Ureter (tissue), 1 donor: ENCODE data around the gene ADGRF1. TPM values are rescaled to one million over a fixed set of nuclear protein-coding genes. Genes with fewer than 3 reads are reported as not detected.
"Not testable (repeated sequence)": the region's sequence is repeated elsewhere in the genome, so short reads cannot be mapped to it uniquely, and the experiment has no call there.

Experiments
- DNase-seq: peaks from one replicate; pipeline ENCODE4 v3.0.0-alpha.2; 2020; ENCODE audit warnings: low spot score
- total RNA-seq: library from RNA; stranded (reverse); gene quantifications from one replicate; pipeline ENCODE4 v1.2.4, GENCODE V29; 2023
- donor health status: DM: yes; HTN: yes; CAD: no.

ADGRF1 gene
- total RNA-seq, 1 donor from 2014 or later, result 70.0 TPM

DNA sequence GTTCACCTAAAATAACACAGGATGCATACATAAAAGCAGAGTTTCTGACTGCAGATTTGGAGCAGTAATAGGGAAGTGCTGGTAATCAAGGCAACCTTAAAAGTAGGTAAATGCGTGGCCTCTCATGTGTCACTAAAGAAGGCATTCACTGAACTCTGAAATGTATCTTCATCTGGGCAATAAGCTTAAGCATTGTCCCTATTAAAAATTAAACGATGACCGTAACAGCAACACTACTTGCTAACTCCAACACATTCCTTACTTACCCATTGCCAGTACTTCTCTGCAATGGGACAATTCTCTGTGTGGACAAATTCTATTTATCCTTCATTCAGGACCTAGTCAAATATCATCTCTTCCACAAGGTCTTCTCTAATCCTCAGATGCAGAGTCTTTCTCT lies 19.9 kb downstream of the ADGRF1 start:
- DNase-seq, result no peak

DNA sequence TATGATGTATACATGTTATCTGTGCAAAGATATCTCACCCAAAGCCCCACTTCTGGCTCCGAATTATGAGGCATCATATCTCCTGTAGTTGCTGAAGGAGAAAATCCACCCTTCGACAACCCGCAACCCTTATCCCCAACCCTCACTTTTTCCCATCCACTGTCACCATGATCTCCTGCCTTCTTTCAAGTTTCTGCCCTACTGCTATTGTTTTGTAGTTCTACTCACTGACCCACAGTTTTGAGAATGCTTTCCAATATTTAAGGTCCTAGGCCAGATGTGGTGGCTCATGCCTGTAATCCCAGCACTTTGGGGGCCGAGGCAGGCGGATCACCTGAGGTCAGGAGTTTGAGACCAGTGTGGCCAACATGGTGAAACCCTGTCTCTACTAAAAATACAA lies 22.2 kb downstream of the ADGRF1 start:
- DNase-seq, result no peak

DNA sequence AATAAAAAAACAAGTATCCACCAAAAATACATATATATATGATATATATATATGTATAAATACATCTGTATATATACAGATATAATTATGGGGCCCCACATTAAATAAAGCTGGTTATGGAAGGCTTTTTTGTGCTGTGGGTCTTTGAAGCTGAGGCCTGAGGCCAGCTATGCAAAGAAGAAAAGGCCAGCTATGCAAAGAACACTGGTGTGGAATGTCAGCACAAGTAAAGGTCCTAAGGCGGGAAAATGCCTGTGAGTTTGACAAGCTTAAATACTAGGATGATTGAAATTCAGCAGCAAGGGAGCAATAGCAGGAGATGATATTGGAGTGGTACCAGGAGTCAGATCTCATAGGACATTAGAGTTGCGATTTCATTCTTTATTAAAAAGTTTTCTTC lies 25.2 kb downstream of the ADGRF1 start:
- DNase-seq, result no peak

DNA sequence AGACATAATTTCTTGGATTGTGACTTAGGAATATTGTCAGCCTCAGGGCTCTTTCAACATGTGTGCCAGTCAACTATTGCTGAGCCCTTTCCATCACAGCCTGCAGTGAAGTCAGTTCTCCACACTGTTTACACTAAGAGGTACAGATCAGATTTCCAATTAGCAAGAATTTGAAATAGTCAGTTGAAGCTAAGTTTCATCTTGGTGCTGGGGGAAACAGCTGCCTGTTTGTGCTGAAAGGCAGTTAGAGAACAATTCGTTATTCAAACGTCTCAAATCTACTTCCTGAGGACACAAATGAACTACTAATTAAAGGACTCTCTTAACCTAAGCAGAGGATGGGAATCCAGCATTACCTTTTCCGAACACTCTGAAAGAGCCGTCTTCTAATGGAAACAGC lies 25.9 kb downstream of the ADGRF1 start:
- no peak for DNase-seq

DNA sequence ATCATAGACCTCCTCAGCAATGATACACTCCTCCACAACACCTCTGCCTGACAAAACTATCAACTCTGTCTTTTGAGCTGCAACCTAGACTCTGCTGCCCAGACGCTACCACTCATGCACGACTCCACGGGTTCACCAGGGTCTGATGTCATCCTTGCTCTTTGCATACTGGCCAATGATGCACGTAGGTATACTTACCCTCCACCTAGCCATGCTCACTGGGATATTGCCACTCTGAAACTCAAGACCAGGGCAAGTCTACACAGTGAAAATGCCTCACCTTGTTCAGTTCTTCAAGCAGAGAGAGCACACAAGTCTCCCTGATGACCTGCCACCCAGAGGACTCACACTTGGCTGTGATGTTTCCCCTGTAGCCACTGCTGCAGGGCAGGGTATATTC lies 27.7 kb downstream of the ADGRF1 start:
- no peak for DNase-seq

DNA sequence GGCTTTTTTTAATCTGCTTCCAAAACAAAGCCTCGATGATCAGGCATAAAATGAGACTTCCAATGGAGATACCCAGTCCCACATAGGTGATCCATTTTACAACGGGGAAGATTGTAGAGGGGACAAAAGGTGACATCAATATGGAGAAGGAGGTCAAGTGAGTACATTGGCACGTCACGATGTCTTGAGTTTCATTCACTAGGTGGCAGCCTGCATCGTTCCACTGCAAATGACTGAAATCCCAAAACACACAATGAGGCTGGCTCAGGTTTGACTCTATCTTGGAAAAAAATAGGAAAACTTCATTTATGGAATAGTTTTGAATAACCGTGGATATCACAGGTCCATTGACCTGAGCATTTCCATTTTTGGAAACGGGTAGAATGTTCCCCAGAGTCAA lies 32.5 kb downstream of the ADGRF1 start:
- DNase-seq, result no peak

DNA sequence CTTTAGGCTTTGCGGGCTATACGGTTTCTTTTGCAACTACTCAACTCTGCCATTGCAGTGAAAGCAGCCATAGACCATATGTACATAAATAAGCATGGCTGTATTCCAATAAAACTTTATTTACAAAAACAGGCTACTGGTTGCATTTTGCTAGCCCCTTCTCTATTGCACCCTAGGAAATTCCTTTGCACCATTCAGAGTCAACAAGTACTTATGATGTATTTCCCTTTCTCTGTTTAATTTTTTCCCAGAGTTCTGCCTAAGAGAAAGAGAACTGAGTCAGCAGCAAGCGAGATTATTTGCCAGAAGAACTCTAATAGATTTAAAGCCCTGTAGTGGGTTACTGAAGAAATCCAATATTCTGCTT lies 33.8 kb downstream of the ADGRF1 start:
- no peak for DNase-seq

DNA sequence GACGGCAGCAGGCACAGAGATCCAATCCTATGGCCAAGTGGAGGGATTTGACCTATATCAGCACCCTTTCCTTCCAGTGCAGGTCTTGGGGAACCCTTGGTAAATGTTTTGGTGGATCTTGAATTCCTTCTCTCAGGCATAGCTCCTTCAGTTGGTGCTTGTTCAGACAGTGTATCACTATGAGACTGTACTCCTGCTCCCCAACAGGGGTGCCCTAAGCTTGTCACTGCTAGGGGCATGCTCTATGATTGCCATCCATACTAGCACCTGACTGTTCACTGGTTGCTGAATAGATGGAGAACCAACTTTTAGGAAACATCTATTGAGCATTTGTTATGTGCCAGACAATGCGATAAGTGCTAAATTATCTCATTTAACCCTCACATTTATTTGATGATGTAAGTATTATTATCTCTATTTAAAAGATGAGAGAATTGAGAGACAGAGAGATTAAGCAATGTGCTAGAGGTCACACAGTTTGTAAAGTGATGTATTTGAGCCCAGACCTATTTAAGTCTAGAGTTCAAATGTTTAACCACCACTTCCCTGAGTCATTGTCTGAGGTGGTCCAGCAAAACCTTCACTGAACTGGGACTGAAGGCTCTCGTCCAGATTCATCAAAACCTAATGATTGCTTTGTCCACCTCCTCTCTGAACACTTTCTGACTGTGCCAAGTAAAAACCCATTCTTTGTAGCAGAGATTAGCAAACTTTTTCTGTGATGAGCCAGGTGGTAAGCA lies 34.3 kb downstream of the ADGRF1 start:
- no peak for DNase-seq

DNA sequence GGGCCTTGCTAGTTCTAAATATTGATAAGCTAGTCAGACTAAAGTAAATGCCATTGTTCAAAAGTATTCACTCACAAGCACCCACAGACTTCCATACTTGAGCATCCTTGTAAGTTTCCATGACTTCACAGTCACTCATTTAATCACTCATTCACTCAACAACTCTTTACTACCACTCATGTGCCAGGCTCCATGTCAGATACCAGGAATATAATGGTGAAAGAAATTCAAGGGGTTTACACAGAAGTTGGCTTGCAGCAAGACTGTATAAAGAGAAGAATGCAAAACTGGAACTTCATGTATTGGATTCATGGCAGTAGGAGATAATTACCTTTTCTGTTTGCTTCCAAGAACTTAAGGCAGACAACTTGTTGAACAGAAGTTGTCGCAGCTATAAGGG lies 36.6 kb downstream of the ADGRF1 start:
- DNase-seq, result no peak

DNA sequence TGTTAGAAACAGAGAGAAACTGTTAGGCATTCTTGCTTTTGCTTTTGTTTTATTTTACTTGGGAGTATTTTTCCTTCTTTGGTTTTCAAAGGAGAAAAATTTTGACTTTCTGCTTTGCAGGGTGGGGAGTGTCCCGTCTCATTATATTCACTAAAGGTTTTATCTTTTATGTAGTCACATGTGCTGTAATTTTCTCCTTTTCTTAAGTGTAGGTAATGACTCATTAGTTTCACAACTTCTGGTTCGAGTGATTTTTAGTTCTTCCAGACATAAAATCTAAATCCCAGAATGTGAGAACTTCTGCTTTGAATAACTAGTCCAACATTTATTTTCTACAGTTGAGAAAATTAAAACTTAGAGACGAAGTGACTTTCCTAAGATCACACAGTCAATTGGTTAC lies 37.7 kb downstream of the ADGRF1 start:
- DNase-seq, result no peak

DNA sequence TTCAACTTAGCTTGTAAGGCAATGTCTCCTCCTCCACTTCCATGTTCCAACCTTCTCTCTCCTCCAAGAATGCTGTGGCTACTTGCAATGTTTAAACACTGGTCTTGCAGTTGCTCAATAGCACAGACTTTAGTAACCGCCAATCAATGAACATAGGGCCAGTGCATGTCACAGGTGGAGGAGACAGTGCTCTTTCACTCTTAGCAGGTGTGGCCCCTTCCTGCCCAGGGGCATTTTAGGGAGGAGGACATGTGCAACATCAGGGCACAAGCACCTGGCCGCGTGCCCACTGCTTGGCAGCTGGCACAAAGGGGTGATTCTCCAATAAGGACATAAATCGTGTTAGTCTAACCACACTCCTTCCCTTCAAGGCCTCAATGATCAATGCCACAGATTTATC lies 41.3 kb downstream of the ADGRF1 start:
- DNase-seq, result no peak

DNA sequence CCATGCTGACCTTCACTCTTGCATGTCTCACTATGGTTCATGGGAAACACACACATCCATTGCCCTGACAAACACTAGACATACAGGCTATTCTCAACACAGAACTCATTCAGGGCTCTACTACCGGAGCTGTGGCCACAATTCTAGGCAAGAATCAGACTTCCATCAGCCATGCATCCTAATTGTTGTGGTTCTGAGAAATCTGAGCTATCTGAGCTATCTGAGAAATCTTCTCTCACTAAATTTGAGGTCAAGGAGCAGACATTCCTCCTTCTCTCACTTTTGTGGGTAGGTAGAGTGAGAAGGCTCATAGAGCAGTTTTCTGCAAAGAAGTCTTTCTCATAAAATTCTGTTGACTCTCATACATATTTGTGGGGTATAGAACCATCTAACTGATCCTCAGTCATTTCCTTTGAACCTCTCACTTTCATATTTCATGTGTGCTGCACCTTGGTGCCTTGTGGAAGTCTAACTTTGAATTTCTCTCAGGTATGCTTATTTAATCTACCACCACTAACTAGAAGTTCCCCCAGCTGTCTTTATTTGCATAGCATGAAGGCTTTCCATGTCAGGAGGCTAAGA lies 43.6 kb downstream of the ADGRF1 start:
- DNase-seq, result no peak

DNA sequence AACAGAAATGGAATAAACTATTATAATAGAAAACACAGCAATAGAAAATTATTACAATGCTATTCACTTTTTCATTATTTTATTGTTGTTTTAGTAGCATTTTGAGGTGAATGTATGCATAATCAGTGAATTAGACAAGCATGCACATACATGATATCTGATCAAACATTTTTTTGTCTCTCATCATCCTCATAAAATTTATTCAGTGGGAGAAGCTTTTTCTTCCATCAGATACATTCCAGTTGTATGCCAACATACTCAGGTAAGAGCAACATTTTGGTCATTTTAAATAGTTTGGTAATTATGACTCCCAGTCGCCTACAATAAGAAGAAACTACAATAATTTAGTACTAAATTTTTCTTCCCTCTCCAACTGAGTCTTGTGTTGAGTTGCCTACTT lies 44.5 kb downstream of the ADGRF1 start:
- DNase-seq, result no peak

DNA sequence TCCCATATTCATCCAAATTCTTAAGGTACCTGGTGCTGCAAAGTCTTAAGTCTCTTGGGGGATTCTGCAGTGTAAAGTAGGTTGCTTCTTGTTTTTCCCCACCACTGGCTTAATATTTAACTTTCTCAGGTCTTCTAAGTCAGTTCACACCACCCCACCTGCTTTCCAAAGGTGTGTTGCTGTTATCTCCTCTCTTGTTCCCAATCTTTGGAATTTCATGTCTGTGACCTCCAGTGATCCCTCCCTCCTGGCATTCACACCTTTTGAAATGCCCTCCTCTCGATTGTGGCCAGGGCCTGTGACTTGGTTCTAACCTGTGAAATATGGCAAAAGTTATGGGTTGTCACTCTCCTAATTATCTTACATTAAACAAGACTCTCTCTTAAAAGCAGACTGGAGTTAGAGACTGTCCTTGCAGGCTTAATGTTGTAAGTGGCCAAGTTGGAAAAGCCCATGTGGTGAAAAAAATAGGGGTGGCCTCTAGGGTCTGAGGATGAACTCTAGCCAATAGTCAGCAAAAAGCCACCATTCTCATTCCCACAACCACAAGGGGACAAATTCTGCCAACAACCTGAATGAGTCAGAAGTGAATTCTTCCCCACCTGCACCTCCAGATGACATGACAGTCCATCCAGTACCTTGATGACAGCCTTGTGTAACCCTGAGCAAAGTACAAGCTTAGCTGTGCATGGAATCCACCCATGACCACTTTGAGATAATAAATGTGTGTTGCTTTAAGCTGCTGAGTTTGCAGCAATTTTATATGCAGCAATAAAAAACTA lies 45.1 kb downstream of the ADGRF1 start:
- DNase-seq, result no peak

DNA sequence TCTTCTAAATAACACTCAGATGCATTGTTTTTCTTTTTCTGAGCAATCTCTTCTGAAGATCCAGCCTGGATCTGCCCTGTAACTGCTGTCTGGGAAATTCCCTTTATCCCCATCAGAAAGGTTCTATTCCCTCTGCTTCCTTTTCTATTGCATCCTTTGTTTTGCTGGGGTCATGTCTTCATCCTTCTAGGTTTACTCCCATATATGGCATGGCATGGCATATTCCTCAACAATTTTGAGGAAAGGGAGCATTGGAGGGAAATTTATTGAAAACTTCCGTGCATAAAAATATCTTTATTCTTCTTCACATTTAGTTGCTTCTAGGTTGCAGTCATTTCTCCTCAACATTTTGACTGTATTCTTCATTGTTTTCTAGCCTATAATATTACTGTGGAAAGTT lies 47.2 kb downstream of the ADGRF1 start:
- DNase-seq, result no peak

DNA sequence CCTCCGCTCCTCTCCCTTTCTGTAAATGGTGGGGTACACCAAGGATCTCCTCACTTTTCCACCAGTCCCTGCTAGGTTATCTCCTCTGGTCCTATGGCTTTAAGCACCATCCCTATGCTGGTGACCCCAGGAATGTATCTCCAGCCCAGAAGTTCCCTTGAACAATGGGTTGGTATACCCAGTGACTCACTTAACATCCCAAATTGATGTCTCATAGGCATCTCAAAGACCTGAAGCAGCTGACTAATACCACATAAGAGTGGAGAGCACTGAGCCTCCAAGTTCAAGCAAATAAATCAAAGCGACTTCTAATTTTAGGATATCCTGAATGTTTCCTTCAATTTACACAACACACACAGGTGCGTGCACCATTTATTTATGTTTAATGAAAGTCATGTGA lies 48.3 kb downstream of the ADGRF1 start:
- no peak for DNase-seq

DNA sequence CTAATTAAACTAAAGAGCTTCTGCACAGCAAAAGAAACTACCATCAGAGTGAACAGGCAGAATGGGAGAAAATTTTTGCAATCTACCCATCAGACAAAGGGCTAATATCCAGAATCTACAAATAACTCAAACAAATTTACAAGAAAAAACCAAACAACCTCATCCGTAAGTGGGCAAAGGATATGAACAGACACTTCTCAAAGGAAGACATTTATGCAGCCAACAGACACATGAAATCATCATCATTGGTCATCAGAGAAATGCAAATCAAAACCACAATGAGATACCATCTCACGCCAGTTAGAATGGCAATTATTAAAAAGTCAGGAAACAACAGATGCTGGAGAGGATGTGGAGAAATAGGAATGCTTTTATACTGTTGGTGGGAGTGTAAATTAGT lies 49.7 kb downstream of the ADGRF1 start:
- not testable (repeated sequence) for DNase-seq

DNA sequence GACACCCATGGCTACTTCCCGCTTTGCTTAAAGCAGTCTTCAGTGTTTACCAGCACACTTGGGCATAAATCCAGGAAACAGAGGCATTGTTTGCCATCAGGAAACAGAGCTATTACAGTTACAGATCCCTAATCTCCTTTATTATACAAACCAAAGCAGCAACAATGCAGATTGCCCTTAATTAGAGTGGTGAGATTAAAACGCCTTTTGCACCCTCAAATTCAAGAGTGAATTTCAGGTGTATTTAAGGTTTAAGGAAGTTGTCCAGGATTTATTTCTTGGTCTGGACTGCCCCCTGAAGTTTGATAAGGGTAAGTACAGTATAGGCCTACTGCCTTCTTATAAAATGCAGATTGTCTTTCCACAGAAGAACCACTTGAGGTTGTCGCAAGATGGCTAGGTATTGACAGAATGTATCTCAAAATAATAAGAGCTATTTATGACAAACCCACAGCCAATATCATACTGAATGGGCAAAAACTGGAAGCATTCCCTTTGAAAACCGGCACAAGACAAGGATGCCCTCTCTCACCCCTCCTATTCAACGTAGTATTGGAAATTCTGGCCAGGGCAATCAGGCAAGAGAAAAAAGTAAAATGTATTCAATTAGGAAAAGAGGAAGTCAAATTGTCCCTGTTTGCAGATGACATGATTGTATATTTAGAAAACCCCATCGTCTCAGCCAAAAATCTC lies 51.2 kb downstream of the ADGRF1 start:
- not testable (repeated sequence) for DNase-seq

DNA sequence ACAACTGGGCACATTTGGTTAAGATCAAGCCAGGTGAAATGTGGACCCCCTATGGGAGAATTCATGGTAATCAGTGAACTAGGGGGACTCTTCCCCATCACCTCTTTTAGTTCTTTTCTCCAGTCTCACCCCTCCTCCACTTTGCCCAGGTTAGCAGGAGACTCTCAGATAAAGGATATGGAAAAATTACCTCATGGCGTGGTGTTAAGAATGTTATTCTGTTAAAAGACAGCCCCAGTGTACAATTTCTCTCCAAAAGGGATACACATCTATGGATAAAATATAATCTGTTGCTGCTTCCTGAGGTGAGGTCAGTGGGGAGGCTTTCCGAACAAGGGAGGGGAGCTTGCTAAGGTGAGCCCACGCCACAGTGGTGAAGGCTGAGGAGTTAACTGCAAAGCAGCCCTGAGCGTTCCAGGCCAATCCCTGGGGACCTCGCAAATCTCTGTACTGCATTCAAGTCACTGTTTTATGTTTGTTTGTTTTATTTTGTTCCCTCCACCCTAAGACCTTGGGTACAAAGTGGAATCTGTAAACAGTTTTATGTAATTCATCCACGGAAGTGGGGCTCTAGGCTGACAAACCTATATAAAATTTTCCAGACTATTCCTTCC lies 52.0 kb downstream of the ADGRF1 start:
- no peak for DNase-seq

DNA sequence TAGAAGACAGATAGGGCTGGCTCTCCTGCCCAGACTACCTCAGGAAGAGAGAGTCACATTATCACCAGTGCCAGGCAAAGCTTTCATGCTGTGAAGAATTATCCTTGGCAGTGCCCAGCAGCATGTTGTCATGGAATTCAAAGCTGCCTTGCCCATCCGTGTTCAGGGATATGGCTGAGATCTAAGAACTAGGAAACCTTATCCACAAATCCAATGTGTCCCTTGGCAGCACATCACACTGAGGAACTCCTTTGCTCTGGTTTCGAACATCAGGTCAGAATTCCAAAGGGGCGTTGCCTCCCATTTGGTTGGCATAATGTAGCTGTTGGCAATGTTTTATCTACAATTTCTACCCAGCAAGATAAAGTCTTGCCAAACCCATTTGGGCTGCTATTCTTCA lies 52.7 kb downstream of the ADGRF1 start:
- DNase-seq, result peak; percentile 50

DNA sequence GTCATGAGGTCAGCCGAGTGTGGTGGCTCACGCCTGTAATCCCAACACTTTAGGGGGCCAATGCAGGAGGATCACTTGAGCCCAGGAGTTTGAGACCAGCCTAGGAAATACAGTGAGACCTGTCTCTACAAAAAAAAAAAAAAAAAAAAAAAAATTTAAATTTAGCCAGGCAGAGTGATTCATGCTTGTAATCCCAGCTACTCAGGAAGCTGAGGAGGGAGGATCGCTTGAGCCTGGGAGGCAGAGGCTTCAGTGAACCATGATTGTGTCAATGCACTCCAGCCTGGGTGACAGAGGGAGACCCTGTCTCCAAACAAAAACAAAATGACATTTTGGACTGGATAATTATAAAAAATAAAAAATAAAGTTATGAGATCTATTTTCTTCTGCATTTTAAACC lies 56.2 kb downstream of the ADGRF1 start:
- no peak for DNase-seq

DNA sequence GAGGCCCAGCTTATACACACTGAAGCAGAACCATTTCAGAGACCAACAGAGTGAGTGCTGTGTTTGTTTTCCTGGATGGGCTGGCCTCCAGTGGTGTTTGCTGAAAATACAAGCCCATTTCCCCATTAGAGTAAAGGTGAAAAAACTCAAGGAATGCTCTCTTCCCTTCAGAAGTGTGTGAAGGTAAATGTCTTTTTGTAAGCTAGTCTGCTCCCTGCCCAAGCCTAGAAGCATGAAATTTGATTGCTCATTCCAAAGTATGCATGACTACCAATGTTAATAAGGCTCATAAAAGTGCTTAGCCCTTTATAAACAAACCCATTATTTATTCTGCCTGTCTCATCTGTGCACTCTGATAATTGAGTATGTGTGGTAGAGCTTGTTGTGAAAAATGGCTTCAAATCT lies 59.1 kb downstream of the ADGRF1 start:
- no peak for DNase-seq
